ENCODE measurements around the gene CCNJL. TPM values are rescaled to one million over a fixed set of nuclear protein-coding genes. Genes with fewer than 3 reads are reported as not detected.

Gene CCNJL
- total and polyA plus RNA-seq, 2 of the 8 experiments (the other 6 are each of a cell fraction or from before 2014, with no cell fraction given): 34.6 to 44.7 TPM

- TF ChIP-seq, protein P1, sequence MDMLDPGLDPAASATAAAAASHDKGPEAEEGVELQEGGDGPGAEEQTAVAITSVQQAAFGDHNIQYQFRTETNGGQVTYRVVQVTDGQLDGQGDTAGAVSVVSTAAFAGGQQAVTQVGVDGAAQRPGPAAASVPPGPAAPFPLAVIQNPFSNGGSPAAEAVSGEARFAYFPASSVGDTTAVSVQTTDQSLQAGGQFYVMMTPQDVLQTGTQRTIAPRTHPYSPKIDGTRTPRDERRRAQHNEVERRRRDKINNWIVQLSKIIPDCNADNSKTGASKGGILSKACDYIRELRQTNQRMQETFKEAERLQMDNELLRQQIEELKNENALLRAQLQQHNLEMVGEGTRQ (IDR thresholded peaks at IDR 0.05; ENCODE audit: low read length): no peak
- TF ChIP-seq E2F6 (IDR thresholded peaks at IDR 0.05): no peak
- TF ChIP-seq KDM5A (IDR thresholded peaks at IDR 0.05; ENCODE audit: low read length): no peak
- no peak for TF ChIP-seq NANOG (IDR thresholded peaks at IDR 0.05; ENCODE audit: insufficient read depth, low read depth, low read length, poor library complexity, severe bottlenecking)
Measured at GRCh38 chr5:160305319-160305718, 7.0 kb downstream of the CCNJL start (continued).

Measured in H1 (cell line).